B cell (primary cell): ENCODE data around the gene CAPZB. TPM values are rescaled to one million over a fixed set of nuclear protein-coding genes. Genes with fewer than 3 reads are reported as not detected.

ENCODE experiments used
- ATAC-seq: fragments of 200-7000 bp; cut with Tn5 transposase; one replicate; pipeline ENCODE4 v1.10.0; 2021; ENCODE audit warnings: low read depth, mild to moderate bottlenecking, moderate number of reproducible peaks, moderate library complexity
- CTCF ChIA-PET: fragments of 350-600 bp; sonication (Branson Sonifier 250); formaldehyde crosslinking; loops from one replicate; lab custom pipeline; 2021; ENCODE audit warnings: antibody characterized with exemption, inconsistent platforms; lab: Charles Lee
- POLR2A ChIA-PET: fragments of 350-600 bp; sonication (Branson Sonifier 250); formaldehyde crosslinking; loops from one replicate; lab custom pipeline; 2021; ENCODE audit warnings: antibody characterized with exemption; lab: Charles Lee
- DNase-seq: peaks from one replicate; pipeline ENCODE4 v3.0.0; 2013
- H2AFZ ChIP-seq: 2 replicates; pipeline ENCODE4 v1.6.1; 2012; ENCODE audit warnings: mild to moderate bottlenecking, low read depth, low read length; ENCODE audit not compliant: insufficient read depth, poor library complexity, severe bottlenecking
- H3K27ac ChIP-seq, 2 donors: 1 replicate in 1 of 2; 2 replicates in 1 of 2; pipeline ENCODE4 v1.5.1; 2012 to 2013; ENCODE audit warnings: low read length in 2 of 2, mild to moderate bottlenecking in 2 of 2, moderate library complexity in 1 of 2
- H3K27me3 ChIP-seq, 4 experiments: fragments of 200-600 bp in 1 of 4; sonication (generic) in 1 of 4; replicated peaks in 1 of 4; 1 replicate in 2 of 4; 2 replicates in 2 of 4; pipeline versions ENCODE4 v1.6.1 to v1.7.0; 2013 to 2016; ENCODE audit warnings: low read length in 3 of 4, mild to moderate bottlenecking in 2 of 4, mixed read lengths in 1 of 4, moderate library complexity in 1 of 4; ENCODE audit not compliant: insufficient read depth in 4 of 4, control insufficient read depth in 3 of 4; ENCODE audit errors: control extremely low read depth in 1 of 4
- H3K36me3 ChIP-seq, 2 experiments: replicated peaks in 1 of 2; 1 replicate in 1 of 2; 2 replicates in 1 of 2; pipeline versions ENCODE4 v1.6.1 to v1.7.1; 2013; ENCODE audit warnings: low read length in 1 of 2; ENCODE audit not compliant: insufficient read depth in 2 of 2, control insufficient read depth in 1 of 2; ENCODE audit errors: control extremely low read depth in 1 of 2, extremely low read depth in 1 of 2
- H3K4me1 ChIP-seq, 2 donors: fragments of 200-600 bp in 1 of 2; sonication (generic) in 1 of 2; 1 replicate in 1 of 2; 2 replicates in 1 of 2; pipeline versions ENCODE4 v1.5.1 to v1.6.1; 2013 to 2017; ENCODE audit warnings: low read length in 2 of 2; ENCODE audit not compliant: control insufficient read depth in 2 of 2, insufficient read depth in 2 of 2
- H3K4me2 ChIP-seq: replicated peaks from 2 replicates; pipeline ENCODE3; 2012; ENCODE audit warnings: mild to moderate bottlenecking, low read depth, low read length; ENCODE audit not compliant: poor library complexity, severe bottlenecking
- H3K4me3 ChIP-seq, 5 experiments: fragments of 200-600 bp in 1 of 5; sonication (generic) in 1 of 5; 1 replicate in 3 of 5; 2 replicates in 2 of 5; pipeline versions ENCODE4 v1.5.1 to v1.7.0; 2011 to 2016; ENCODE audit warnings: low read length in 4 of 5, mild to moderate bottlenecking in 4 of 5, low read depth in 2 of 5, control low read depth in 1 of 5, moderate library complexity in 1 of 5; ENCODE audit not compliant: insufficient read depth in 1 of 5; ENCODE audit errors: control extremely low read depth in 1 of 5, extremely low read depth in 1 of 5
- H3K79me2 ChIP-seq: fragments of 200-600 bp; sonication (generic); one replicate; pipeline ENCODE4 v1.6.0; 2016; ENCODE audit warnings: low read length; ENCODE audit not compliant: control insufficient read depth, insufficient read depth
- H3K9ac ChIP-seq: fragments of 200-600 bp; sonication (generic); 2 replicates; pipeline ENCODE4 v1.6.1; 2017; ENCODE audit warnings: mild to moderate bottlenecking, low read length, moderate library complexity
- H3K9me3 ChIP-seq, 3 donors: one replicate each; pipeline versions ENCODE4 v1.6.1 to v1.7.1; 2013; ENCODE audit warnings: low read length in 2 of 3; ENCODE audit not compliant: control insufficient read depth in 2 of 3, insufficient read depth in 1 of 3; ENCODE audit errors: control extremely low read depth in 1 of 3
- H4K20me1 ChIP-seq: 2 replicates; pipeline ENCODE4 v1.6.0; 2012; ENCODE audit warnings: mild to moderate bottlenecking, low read length; ENCODE audit not compliant: insufficient read depth, control insufficient read depth, poor library complexity, severe bottlenecking
- H3K27ac Mint-ChIP-seq: one replicate; pipeline ENCODE4 v1.8.0; 2021; ENCODE audit warnings: mixed read lengths
- H3K27me3 Mint-ChIP-seq: one replicate; pipeline ENCODE4 v1.8.0; 2021; ENCODE audit warnings: mixed read lengths
- H3K4me1 Mint-ChIP-seq: one replicate; pipeline ENCODE4 v1.8.0; 2021; ENCODE audit warnings: mixed read lengths
- H3K4me3 Mint-ChIP-seq: one replicate; pipeline ENCODE4 v1.8.0; 2021; ENCODE audit warnings: mixed read lengths
- H3K9me3 Mint-ChIP-seq: one replicate; pipeline ENCODE4 v1.8.0; 2022; ENCODE audit warnings: mixed read lengths; ENCODE audit not compliant: insufficient read depth
- CTCF ChIP-seq: fragments of 200-600 bp; IDR thresholded peaks from one replicate; pipeline ENCODE4 v1.8.0; 2022; ENCODE audit warnings: antibody characterized with exemption, mild to moderate bottlenecking
- EZH2 ChIP-seq: IDR thresholded peaks from 2 replicates; pipeline ENCODE4 v1.6.1; 2012; ENCODE audit warnings: borderline replicate concordance, low read depth, mild to moderate bottlenecking, moderate library complexity, low read length; ENCODE audit not compliant: insufficient read depth, poor library complexity, severe bottlenecking
- WGBS: methylation state at CpG from one replicate; pipeline ENCODE4 v1.1.5; 2013; ENCODE audit warnings: missing lambda C conversion rate; ENCODE audit not compliant: insufficient coverage; 5-methylcytosine and 5-hydroxymethylcytosine counted together
- intact Hi-C: fragments of 100-400 bp; cut with micrococcal nuclease; formaldehyde crosslinking; loops from one replicate; pipeline ENCODE4 v1.10.0; 2022
- polyA plus RNA-seq: library from polyadenylated mRNA; depleted of rRNA; stranded (reverse); fragments of >200 nt; gene quantifications from 2 replicates; pipeline ENCODE4 v1.2.3, GENCODE V29; 2012
- total RNA-seq, 2 donors: library from RNA; stranded (reverse); fragments of 120-200 nt in 1 of 2; gene quantifications; 1 replicate in 1 of 2; 2 replicates in 1 of 2; pipeline versions ENCODE4 v1.2.3 to v1.2.4, GENCODE V29; 2013 to 2022

Gene CAPZB
- total and polyA plus RNA-seq, 2 donors (not counting 1 experiment from before 2014, with no cell fraction given): 126 to 193 TPM

DNA sequence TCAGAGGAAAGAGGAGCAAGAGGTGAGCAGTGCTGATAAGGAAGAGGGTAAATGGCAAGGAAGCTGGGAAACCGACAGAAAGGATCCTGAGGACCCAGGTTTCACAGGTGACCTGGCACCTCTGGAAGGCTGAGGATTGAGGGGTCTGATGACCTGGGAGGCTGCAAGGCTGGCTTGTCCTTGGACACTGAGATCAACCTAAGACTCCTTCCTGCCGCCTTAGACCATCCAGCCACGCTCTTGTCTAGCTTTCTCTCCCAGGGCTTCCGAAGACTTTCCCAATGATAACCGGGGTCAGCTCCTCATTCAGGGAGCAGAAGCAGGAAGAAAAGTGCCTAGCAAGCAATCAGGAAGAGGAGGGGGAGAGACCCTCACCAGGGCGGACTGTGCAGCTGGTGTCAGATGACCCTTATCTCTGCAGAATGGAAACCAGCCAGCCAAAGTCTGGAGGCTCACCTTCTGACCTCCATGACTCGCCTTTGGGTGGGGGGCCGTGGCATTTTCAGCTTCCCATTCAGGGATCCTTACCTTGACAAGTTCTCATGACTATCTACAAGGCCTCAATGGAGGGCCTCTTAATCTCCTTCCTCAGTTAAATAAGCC is 77.7 kb downstream of the CAPZB start:
- H3K4me1 Mint-ChIP-seq: peaks cover 51% of the 10 kb centered on the region
- DNase-seq (no peak), ATAC-seq (no peak)
- intact Hi-C loops: no loop called here
- Histone ChIP-seq H3K9me3 (no peaks in the 10 kb centered on the region), H3K36me3 (peaks cover 1 to 50% of the 10 kb centered on the region in 2 experiments), H3K4me1 (peaks cover 17 to 20% of the 10 kb centered on the region in 2 donors), H3K4me2 (no peak overlapping the region), H2AFZ (no peak overlapping the region), H3K27me3 (no peaks in the 10 kb centered on the region), H3K9ac (no peak overlapping the region), H3K4me3 (no peak overlapping the region), H4K20me1 (peaks cover 97% of the 10 kb centered on the region), H3K79me2 (peaks cover 99% of the 10 kb centered on the region), H3K27ac (no peak overlapping the region)
- no peak for TF ChIP-seq CTCF
- no peak for TF ChIP-seq EZH2
- no peak overlapping the region for H3K27ac Mint-ChIP-seq
- WGBS: 85% methylated on average over 8 of the region's 8 CpGs
- H3K9me3 Mint-ChIP-seq: no peaks in the 10 kb centered on the region
- ChIA-PET CTCF (interaction anchor here (0.6 to 1.0 kb wide), 2 partner anchors 9 to 524 kb away, joined by 3 read pairs; no protein-coding TSS in a partner anchor), POLR2A (no interaction called here)
- H3K4me3 Mint-ChIP-seq: no peak overlapping the region
- H3K27me3 Mint-ChIP-seq: no peaks in the 10 kb centered on the region

DNA sequence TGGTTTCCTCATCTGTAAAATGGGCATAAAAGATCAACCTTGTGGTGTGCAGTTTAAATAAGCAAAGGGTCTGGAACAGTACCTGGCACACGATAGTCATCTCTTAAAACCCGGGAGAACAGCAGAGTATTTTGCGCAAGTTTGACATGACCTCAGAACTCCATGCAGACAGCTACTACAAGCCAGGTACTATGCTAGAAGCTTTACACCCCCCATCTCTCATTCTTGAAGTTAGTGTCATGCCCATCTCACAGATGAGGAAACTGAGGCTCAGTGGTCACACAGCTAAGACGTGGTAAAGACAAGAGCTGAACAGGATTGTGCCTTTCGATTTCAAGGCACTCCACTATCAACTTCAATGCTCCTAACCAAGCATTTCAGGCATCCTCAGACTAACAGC is 78.7 kb downstream of the CAPZB start:
- no peaks in the 10 kb centered on the region for H3K9me3 Mint-ChIP-seq
- Histone ChIP-seq H3K27me3 (no peaks in the 10 kb centered on the region), H3K27ac (no peak overlapping the region), H3K36me3 (peaks cover 1 to 48% of the 10 kb centered on the region in 2 experiments), H3K9me3 (no peaks in the 10 kb centered on the region), H2AFZ (no peak overlapping the region), H3K9ac (no peak overlapping the region), H4K20me1 (peaks cover 97% of the 10 kb centered on the region), H3K79me2 (peaks cover 99% of the 10 kb centered on the region), H3K4me1 (peaks cover 10 to 19% of the 10 kb centered on the region in 2 donors), H3K4me2 (no peak overlapping the region), H3K4me3 (no peak overlapping the region)
- DNase-seq (no peak), ATAC-seq (no peak)
- ChIA-PET CTCF (no interaction called here), POLR2A (no interaction called here)
- H3K27me3 Mint-ChIP-seq: no peaks in the 10 kb centered on the region
- H3K27ac Mint-ChIP-seq: no peak overlapping the region
- H3K4me3 Mint-ChIP-seq: no peak overlapping the region
- WGBS: 100% methylated on average over 5 of the region's 5 CpGs
- intact Hi-C loops: no loop called here
- H3K4me1 Mint-ChIP-seq: peaks cover 52% of the 10 kb centered on the region
- no peak for TF ChIP-seq EZH2
- TF ChIP-seq CTCF: no peak
